Endodermal cell (in vitro differentiated cells): ENCODE measurements around the gene SYT8. TPM values are rescaled to one million over a fixed set of nuclear protein-coding genes. Genes with fewer than 3 reads are reported as not detected.

ENCODE experiments used
- DNase-seq: peaks from one replicate; pipeline ENCODE4 v3.0.0-alpha.2; 2017
- H3K27ac ChIP-seq: 2 replicates; pipeline ENCODE4 v1.5.1; 2013; ENCODE audit warnings: mild to moderate bottlenecking, low read depth, low read length, moderate library complexity
- H3K27me3 ChIP-seq: 2 replicates; pipeline ENCODE4 v1.6.1; 2013; ENCODE audit warnings: mild to moderate bottlenecking, low read length, moderate library complexity; ENCODE audit not compliant: insufficient read depth, control insufficient read depth, poor library complexity, severe bottlenecking
- H3K36me3 ChIP-seq: 2 replicates; pipeline ENCODE4 v1.7.0; 2013; ENCODE audit warnings: mild to moderate bottlenecking, low read length, moderate library complexity; ENCODE audit not compliant: control insufficient read depth, insufficient read depth
- H3K4me1 ChIP-seq: one replicate; pipeline ENCODE4 v1.7.0; 2013; ENCODE audit warnings: low read length; ENCODE audit not compliant: control insufficient read depth, insufficient read depth
- H3K4me3 ChIP-seq: 2 replicates; pipeline ENCODE4 v1.5.1; 2013; ENCODE audit warnings: mild to moderate bottlenecking, low read length, moderate library complexity
- H3K9ac ChIP-seq: 2 replicates; pipeline ENCODE4 v1.6.1; 2013; ENCODE audit warnings: mild to moderate bottlenecking, low read length, moderate library complexity; ENCODE audit not compliant: poor library complexity, severe bottlenecking; ENCODE audit errors: extremely low read depth
- H3K9me3 ChIP-seq: 2 replicates; pipeline ENCODE4 v1.6.1; 2013; ENCODE audit warnings: mild to moderate bottlenecking, low read length, moderate library complexity; ENCODE audit not compliant: control insufficient read depth
- H3K27ac Mint-ChIP-seq: 2 replicates; pipeline ENCODE4 v1.8.0; 2020; ENCODE audit warnings: mixed read lengths
- H3K27me3 Mint-ChIP-seq: 2 replicates; pipeline ENCODE4 v1.8.0; 2021; ENCODE audit warnings: mild to moderate bottlenecking, mixed read lengths; ENCODE audit not compliant: insufficient read depth
- H3K36me3 Mint-ChIP-seq: 2 replicates; pipeline ENCODE4 v1.8.0; 2020; ENCODE audit warnings: low read depth, mixed read lengths
- H3K4me1 Mint-ChIP-seq: 2 replicates; pipeline ENCODE4 v1.8.0; 2020; ENCODE audit warnings: mixed read lengths
- H3K4me3 Mint-ChIP-seq: 2 replicates; pipeline ENCODE4 v1.8.0; 2020; ENCODE audit warnings: mild to moderate bottlenecking, moderate library complexity, mixed read lengths
- H3K9me3 Mint-ChIP-seq: 2 replicates; pipeline ENCODE4 v1.8.0; 2020; ENCODE audit warnings: mild to moderate bottlenecking, mixed read lengths
- WGBS, 2 experiments: methylation state at CpG; one replicate each; pipeline versions ENCODE4 v1.1.5 to v1.1.7; 2013; ENCODE audit warnings: missing lambda C conversion rate in 2 of 2, mixed read lengths in 1 of 2; ENCODE audit not compliant: insufficient coverage in 1 of 2, insufficient read length in 1 of 2; 5-methylcytosine and 5-hydroxymethylcytosine counted together
- total RNA-seq, 2 donors: library from RNA; stranded (reverse); fragmentation: NEBNext Ultra II Directional in 1 of 2; extraction: Animal tissue kit (Norgen Biotek cat#: 25700) in 1 of 2; gene quantifications; 2 replicates in 1 of 2; 3 replicates in 1 of 2; pipeline ENCODE4 v1.2.1, GENCODE V29; 2021
- TF ChIP-seq, protein P1 (sequence below): fragments of 200-600 bp; sonication (generic); conservative IDR thresholded peaks from 2 replicates; pipeline ENCODE4 v1.5.0; 2021; ENCODE audit warnings: antibody characterized with exemption, mild to moderate bottlenecking

SYT8 gene
- total RNA-seq, 2 donors from 2014 or later, result not detected

DNA sequence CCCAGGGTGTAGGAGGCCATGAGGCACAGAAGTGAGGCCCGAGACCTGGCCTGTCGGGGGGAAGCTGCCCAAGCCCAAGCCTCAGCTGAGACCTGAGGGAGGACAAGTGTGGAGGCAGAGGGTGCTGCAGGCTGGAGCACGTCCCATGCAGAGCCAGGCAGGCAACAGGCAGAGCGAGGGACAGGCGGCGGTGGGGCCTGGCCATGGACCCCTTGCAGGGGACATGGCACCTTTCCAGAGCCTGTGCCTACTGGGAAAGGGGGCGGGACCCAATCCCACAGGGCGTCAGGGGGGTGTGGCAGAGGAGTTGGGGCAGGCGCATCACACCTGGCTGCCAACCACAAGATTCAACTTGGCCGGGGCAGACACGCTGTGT, 8.3 kb downstream of the SYT8 start:
- H3K4me1 Mint-ChIP-seq, result no peaks in the 10 kb centered on the region
- H3K9me3 ChIP-seq, result no peaks in the 10 kb centered on the region
- H3K27ac Mint-ChIP-seq, result no peak overlapping the region
- 81 to 97% methylated on average over 6 to 11 of the region's 11 CpGs for WGBS, 2 experiments
- no peak overlapping the region for H3K4me3 ChIP-seq
- H3K36me3 Mint-ChIP-seq, result no peaks in the 10 kb centered on the region
- no peaks in the 10 kb centered on the region for H3K9me3 Mint-ChIP-seq
- TF ChIP-seq, protein P1, sequence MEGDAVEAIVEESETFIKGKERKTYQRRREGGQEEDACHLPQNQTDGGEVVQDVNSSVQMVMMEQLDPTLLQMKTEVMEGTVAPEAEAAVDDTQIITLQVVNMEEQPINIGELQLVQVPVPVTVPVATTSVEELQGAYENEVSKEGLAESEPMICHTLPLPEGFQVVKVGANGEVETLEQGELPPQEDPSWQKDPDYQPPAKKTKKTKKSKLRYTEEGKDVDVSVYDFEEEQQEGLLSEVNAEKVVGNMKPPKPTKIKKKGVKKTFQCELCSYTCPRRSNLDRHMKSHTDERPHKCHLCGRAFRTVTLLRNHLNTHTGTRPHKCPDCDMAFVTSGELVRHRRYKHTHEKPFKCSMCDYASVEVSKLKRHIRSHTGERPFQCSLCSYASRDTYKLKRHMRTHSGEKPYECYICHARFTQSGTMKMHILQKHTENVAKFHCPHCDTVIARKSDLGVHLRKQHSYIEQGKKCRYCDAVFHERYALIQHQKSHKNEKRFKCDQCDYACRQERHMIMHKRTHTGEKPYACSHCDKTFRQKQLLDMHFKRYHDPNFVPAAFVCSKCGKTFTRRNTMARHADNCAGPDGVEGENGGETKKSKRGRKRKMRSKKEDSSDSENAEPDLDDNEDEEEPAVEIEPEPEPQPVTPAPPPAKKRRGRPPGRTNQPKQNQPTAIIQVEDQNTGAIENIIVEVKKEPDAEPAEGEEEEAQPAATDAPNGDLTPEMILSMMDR, result no peak
- peaks cover 2% of the 10 kb centered on the region for H3K27me3 Mint-ChIP-seq
- no peaks in the 10 kb centered on the region for H3K4me1 ChIP-seq
- no peak for DNase-seq
- no peaks in the 10 kb centered on the region for H3K27me3 ChIP-seq
- H3K9ac ChIP-seq, result no peak overlapping the region
- H3K36me3 ChIP-seq, result no peaks in the 10 kb centered on the region
- no peak overlapping the region for H3K27ac ChIP-seq
- no peak overlapping the region for H3K4me3 Mint-ChIP-seq

DNA sequence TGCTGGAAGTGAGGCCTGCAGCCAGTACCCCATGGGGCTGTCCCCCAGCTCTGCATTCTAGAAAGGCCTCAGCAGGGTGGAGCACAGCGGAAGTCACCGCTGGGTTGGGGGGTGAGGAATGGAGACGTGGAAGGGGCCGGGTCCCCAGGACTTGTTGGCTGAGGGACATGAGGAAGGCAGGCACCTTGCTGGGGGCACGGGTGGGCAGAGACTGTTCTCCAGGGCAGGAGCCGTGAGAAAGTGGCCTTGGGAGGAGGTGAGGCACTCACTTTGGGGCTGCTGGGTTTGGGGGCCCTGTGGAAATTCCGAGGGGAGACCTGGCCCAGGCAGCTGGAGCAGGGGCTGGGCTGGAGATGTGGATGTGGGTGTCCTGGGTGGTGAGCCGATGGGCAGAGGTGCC, 9.0 kb downstream of the SYT8 start:
- Histone ChIP-seq H3K9ac (no peak overlapping the region), H3K27ac (no peak overlapping the region), H3K4me1 (no peaks in the 10 kb centered on the region), H3K4me3 (no peak overlapping the region), H3K36me3 (no peaks in the 10 kb centered on the region), H3K27me3 (no peaks in the 10 kb centered on the region), H3K9me3 (no peaks in the 10 kb centered on the region)
- Mint-ChIP-seq H3K27ac (no peak overlapping the region), H3K9me3 (no peaks in the 10 kb centered on the region), H3K36me3 (no peaks in the 10 kb centered on the region), H3K4me1 (no peaks in the 10 kb centered on the region), H3K4me3 (no peak overlapping the region), H3K27me3 (peaks cover 2% of the 10 kb centered on the region)
- 84 to 100% methylated on average over 2 to 8 of the region's 8 CpGs for WGBS, 2 experiments
- TF ChIP-seq, protein P1, result no peak
- DNase-seq, result no peak

- 82 to 89% methylated on average over 7 to 23 of the region's 23 CpGs for WGBS, 2 experiments
- H3K27ac Mint-ChIP-seq, result no peak overlapping the region
Observed at GRCh38 chr11:1844221-1845094, 9.7 kb downstream of the SYT8 start.

More at GRCh38 chr11:1844221-1845094, 9.7 kb downstream of the SYT8 start:
- H3K4me1 ChIP-seq, result no peaks in the 10 kb centered on the region
- H3K36me3 ChIP-seq, result no peaks in the 10 kb centered on the region
- no peaks in the 10 kb centered on the region for H3K27me3 ChIP-seq
- TF ChIP-seq, protein P1, result no peak
- H3K27ac ChIP-seq, result no peak overlapping the region
- Mint-ChIP-seq H3K27me3 (peaks cover 2% of the 10 kb centered on the region), H3K4me1 (no peaks in the 10 kb centered on the region), H3K9me3 (no peaks in the 10 kb centered on the region), H3K36me3 (no peaks in the 10 kb centered on the region), H3K4me3 (no peak overlapping the region)
- H3K9ac ChIP-seq, result no peak overlapping the region
- no peak for DNase-seq
- H3K9me3 ChIP-seq, result no peaks in the 10 kb centered on the region
- H3K4me3 ChIP-seq, result no peak overlapping the region
